ENCODE data around the gene SHOX.
"Not testable (repeated sequence)": the region's sequence is repeated elsewhere in the genome, so short reads cannot be mapped to it uniquely, and the experiment has no call there.

SHOX gene

GRCh38 chrX:630612-631496, at the start of gene SHOX:
Gene SHOX (plus strand): TSS chrX:630791. CDS start chrX:630898, 107 bp downstream.
- no peak for DNase-seq

- DNase-seq = no peak
These were observed 49.5 kb upstream of the SHOX start for GRCh38 chrX:581066-581465.

- DNase-seq = no peak
These were observed 48.8 kb upstream of the SHOX start for GRCh38 chrX:581720-582298.

GRCh38 chrX:584572-584971, 46.0 kb upstream of the SHOX start:
- no peak for DNase-seq

GRCh38 chrX:585115-585808, 45.3 kb upstream of the SHOX start:
- DNase-seq = no peak

- DNase-seq = no peak
These were observed 44.2 kb upstream of the SHOX start for GRCh38 chrX:586351-586750.

GRCh38 chrX:589261-589660, 41.3 kb upstream of the SHOX start:
- DNase-seq = not testable (repeated sequence)

GRCh38 chrX:590693-591404, 39.7 kb upstream of the SHOX start:
- no peak for DNase-seq

- no peak for DNase-seq
These were observed 30.5 kb upstream of the SHOX start for GRCh38 chrX:599837-600715.

- DNase-seq = not testable (repeated sequence)
These were observed 27.6 kb upstream of the SHOX start for GRCh38 chrX:603029-603428.

GRCh38 chrX:604616-605015, 26.0 kb upstream of the SHOX start:
- DNase-seq = not testable (repeated sequence)

GRCh38 chrX:608088-608487, 22.5 kb upstream of the SHOX start:
- DNase-seq = not testable (repeated sequence)

GRCh38 chrX:614136-614535, 16.5 kb upstream of the SHOX start:
- no peak for DNase-seq

GRCh38 chrX:617401-617800, 13.2 kb upstream of the SHOX start:
- no peak for DNase-seq

- no peak for DNase-seq
These were observed 12.7 kb upstream of the SHOX start for GRCh38 chrX:617891-618290.

GRCh38 chrX:618304-618703, 12.3 kb upstream of the SHOX start:
- not testable (repeated sequence) for DNase-seq

GRCh38 chrX:618761-619450, 11.7 kb upstream of the SHOX start:
- DNase-seq = no peak

- no peak for DNase-seq
These were observed 11.2 kb upstream of the SHOX start for GRCh38 chrX:619451-619811.

GRCh38 chrX:619812-620531, 10.6 kb upstream of the SHOX start:
- DNase-seq = no peak

GRCh38 chrX:621705-622503, 8.7 kb upstream of the SHOX start:
- DNase-seq = no peak

Data from cerebellar nuclear complex (tissue), 1 donor.